ENCODE measurements around the gene APBA1. TPM values are rescaled to one million over a fixed set of nuclear protein-coding genes. Genes with fewer than 3 reads are reported as not detected.

APBA1 gene
- total RNA-seq, 1 donor from 2014 or later: 4.3 TPM

DNA sequence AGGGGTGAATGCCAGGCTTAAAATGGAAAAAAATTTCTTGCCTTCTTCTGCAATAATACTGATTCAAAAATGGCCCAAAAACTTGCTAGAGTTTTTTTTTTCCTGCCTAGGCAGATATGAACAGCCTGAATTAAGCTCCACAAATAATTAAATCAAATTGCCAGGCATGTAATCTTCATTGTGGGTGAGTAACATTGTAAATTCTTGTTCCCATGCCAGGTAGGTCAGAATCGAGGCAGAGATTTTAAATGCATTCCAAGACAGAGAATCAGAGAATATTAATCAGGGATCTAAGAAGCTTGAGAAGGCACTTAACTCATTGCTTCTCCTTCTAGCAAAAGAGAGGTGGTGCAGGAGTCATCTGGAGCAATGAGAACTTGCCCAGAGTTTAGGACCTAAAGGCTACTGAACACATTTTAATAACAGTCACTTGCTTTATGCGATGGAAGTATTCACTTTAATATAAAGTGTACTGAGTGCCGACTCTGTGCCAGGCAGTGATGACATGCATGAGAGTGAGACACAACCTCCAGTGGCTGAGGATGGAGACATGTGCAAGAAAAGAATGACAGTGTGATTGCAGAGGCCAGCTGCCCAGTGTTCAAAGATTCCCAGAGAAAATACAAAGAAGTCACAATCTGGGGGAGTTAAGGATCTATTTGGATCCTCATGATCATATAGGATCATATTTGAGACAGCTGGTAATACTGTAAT, 102.3 kb downstream of the APBA1 start:
- Histone ChIP-seq H3K27me3 (ENCODE audit: low read depth) (no peaks in the 10 kb centered on the region), H3K4me3 (no peak overlapping the region), H3K4me1 (no peaks in the 10 kb centered on the region), H3K9me3 (no peaks in the 10 kb centered on the region), H3K27ac (no peak overlapping the region), H3K36me3 (no peaks in the 10 kb centered on the region)
- no peak for ATAC-seq
- TF ChIP-seq, protein P1, sequence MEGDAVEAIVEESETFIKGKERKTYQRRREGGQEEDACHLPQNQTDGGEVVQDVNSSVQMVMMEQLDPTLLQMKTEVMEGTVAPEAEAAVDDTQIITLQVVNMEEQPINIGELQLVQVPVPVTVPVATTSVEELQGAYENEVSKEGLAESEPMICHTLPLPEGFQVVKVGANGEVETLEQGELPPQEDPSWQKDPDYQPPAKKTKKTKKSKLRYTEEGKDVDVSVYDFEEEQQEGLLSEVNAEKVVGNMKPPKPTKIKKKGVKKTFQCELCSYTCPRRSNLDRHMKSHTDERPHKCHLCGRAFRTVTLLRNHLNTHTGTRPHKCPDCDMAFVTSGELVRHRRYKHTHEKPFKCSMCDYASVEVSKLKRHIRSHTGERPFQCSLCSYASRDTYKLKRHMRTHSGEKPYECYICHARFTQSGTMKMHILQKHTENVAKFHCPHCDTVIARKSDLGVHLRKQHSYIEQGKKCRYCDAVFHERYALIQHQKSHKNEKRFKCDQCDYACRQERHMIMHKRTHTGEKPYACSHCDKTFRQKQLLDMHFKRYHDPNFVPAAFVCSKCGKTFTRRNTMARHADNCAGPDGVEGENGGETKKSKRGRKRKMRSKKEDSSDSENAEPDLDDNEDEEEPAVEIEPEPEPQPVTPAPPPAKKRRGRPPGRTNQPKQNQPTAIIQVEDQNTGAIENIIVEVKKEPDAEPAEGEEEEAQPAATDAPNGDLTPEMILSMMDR (IDR thresholded peaks at IDR 0.05): no peak
- no peak for DNase-seq
- intact Hi-C loops (cut with DNase I): no loop called here

- TF ChIP-seq, protein P1 (IDR thresholded peaks at IDR 0.05): no peak
- Histone ChIP-seq H3K27ac (no peak overlapping the region), H3K9me3 (no peaks in the 10 kb centered on the region), H3K4me3 (no peak overlapping the region), H3K27me3 (ENCODE audit: low read depth) (no peaks in the 10 kb centered on the region), H3K36me3 (no peaks in the 10 kb centered on the region), H3K4me1 (no peaks in the 10 kb centered on the region)
- ATAC-seq: no peak
- intact Hi-C loops (cut with DNase I): no loop called here
- DNase-seq: no peak
Measured at GRCh38 chr9:69564557-69564956, 107.6 kb downstream of the APBA1 start.

- H3K36me3 ChIP-seq: no peaks in the 10 kb centered on the region
- no peak overlapping the region for H3K4me3 ChIP-seq
- no peaks in the 10 kb centered on the region for H3K4me1 ChIP-seq
- no peak for DNase-seq
- intact Hi-C loops (cut with DNase I): no loop called here
- H3K27ac ChIP-seq: no peak overlapping the region
- TF ChIP-seq, protein P1 (IDR thresholded peaks at IDR 0.05): no peak
- no peak for ATAC-seq
- no peaks in the 10 kb centered on the region for H3K9me3 ChIP-seq
- H3K27me3 ChIP-seq (ENCODE audit: low read depth): no peaks in the 10 kb centered on the region
Measured at GRCh38 chr9:69559126-69559525, 113.0 kb downstream of the APBA1 start.

DNA sequence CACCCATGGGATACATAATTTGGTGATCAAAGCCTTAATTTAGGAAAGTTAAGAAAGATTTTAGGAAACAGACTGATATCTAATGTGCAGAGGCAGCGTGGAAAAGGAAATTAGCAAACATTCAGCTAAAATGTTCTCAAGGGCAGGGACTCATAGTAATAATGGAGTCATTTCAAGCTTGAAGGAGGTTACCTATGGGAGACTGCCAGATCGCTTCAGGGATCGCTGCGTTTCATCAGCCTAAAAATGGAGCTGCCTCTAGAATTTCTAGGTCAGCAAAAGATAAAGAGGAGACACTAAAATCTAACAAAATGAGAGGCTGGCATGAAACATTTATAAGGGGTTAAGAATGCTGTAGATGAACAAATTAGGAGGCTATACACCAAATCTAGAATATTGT, 115.5 kb downstream of the APBA1 start:
- Histone ChIP-seq H3K36me3 (no peaks in the 10 kb centered on the region), H3K27ac (no peak overlapping the region), H3K4me1 (no peaks in the 10 kb centered on the region), H3K9me3 (no peaks in the 10 kb centered on the region), H3K27me3 (ENCODE audit: low read depth) (no peaks in the 10 kb centered on the region), H3K4me3 (no peak overlapping the region)
- intact Hi-C loops (cut with DNase I): no loop called here
- ATAC-seq: no peak
- TF ChIP-seq, protein P1 (IDR thresholded peaks at IDR 0.05): no peak
- DNase-seq: no peak

- Histone ChIP-seq H3K4me1 (no peaks in the 10 kb centered on the region), H3K36me3 (no peaks in the 10 kb centered on the region), H3K27me3 (ENCODE audit: low read depth) (no peaks in the 10 kb centered on the region), H3K9me3 (no peaks in the 10 kb centered on the region), H3K4me3 (no peak overlapping the region), H3K27ac (no peak overlapping the region)
- TF ChIP-seq, protein P1 (IDR thresholded peaks at IDR 0.05): no peak
- no peak for DNase-seq
- no peak for ATAC-seq
- intact Hi-C loops (cut with DNase I): no loop called here
Measured at GRCh38 chr9:69555802-69556201, 116.4 kb downstream of the APBA1 start.
